Esophagus squamous epithelium (tissue), 5 donors: Measurements from ENCODE around the gene ATRAID. TPM values are rescaled to one million over a fixed set of nuclear protein-coding genes. Genes with fewer than 3 reads are reported as not detected.

ENCODE experiments used
- DNase-seq: peaks from one replicate; lab custom pipeline; 2025; lab: John Stamatoyannopoulos, UW
- H3K27ac ChIP-seq, 4 donors: fragments of 200-600 bp; sonication (generic); one replicate each; pipeline ENCODE4 v1.5.1; 2016 to 2019; ENCODE audit warnings: mild to moderate bottlenecking in 1 of 4
- H3K27me3 ChIP-seq, 4 donors: fragments of 200-600 bp; sonication (generic); 1 replicate in 3 of 4; 2 replicates in 1 of 4; pipeline versions ENCODE4 v1.5.1 to v1.6.0; 2017 to 2021; ENCODE audit warnings: antibody characterized with exemption in 1 of 4
- H3K36me3 ChIP-seq, 3 donors: fragments of 200-600 bp; sonication (generic); one replicate each; pipeline ENCODE4 v1.5.1; 2016 to 2019
- H3K4me1 ChIP-seq, 3 donors: fragments of 200-600 bp; sonication (generic); one replicate each; pipeline ENCODE4 v1.5.1; 2017 to 2019
- H3K4me3 ChIP-seq, 4 donors: fragments of 200-600 bp; sonication (generic); 1 replicate in 3 of 4; 2 replicates in 1 of 4; pipeline ENCODE4 v1.5.1; 2016 to 2019; ENCODE audit warnings: mild to moderate bottlenecking in 2 of 4, moderate library complexity in 1 of 4
- H3K9me3 ChIP-seq, 3 donors: fragments of 200-600 bp; sonication (generic); one replicate each; pipeline ENCODE4 v1.5.1; 2016 to 2019
- CTCF ChIP-seq, 6 experiments: fragments of 450-650 bp in 4 of 6; fragments of 200-600 bp in 2 of 6; sonication (generic) in 2 of 6; IDR thresholded peaks; one replicate each; pipeline ENCODE4 v1.5.1; 2016 to 2019; ENCODE audit warnings: antibody characterized with exemption in 6 of 6, mild to moderate bottlenecking in 4 of 6, moderate library complexity in 4 of 6
- POLR2A ChIP-seq, 4 donors: fragments of 450-650 bp; IDR thresholded peaks; one replicate each; pipeline ENCODE4 v1.6.1; 2017; ENCODE audit warnings: antibody characterized with exemption in 4 of 4, mild to moderate bottlenecking in 4 of 4, moderate library complexity in 3 of 4
- WGBS, 2 donors: methylation state at CpG; one replicate each; pipeline ENCODE4 v1.1.5; 2018; 5-methylcytosine and 5-hydroxymethylcytosine counted together
- intact Hi-C: fragments of 100-400 bp; cut with DNase I; formaldehyde crosslinking; loops from one replicate; pipeline ENCODE4 v1.15.0; 2022
- total RNA-seq, 4 donors: library from RNA; depleted of rRNA; stranded (reverse); fragments of >200 nt; gene quantifications; one replicate each; pipeline ENCODE4 v1.1.0, GENCODE V29; 2016
- donor health status: DM: yes; HTN: yes; CAD: no.

The ATRAID gene
- total RNA-seq, 4 donors from 2014 or later, result 57.1 to 124 (median 91.0) TPM

GRCh38 chr2:27222407-27222806, 10.6 kb downstream of the ATRAID start:
- WGBS, 2 donors, result 90 to 100% methylated on average over 2 to 3 of the region's 5 CpGs
- DNase-seq, result no peak
- H3K9me3 ChIP-seq, result no peaks in the 10 kb centered on the region
- no peaks in the 10 kb centered on the region for H3K27me3 ChIP-seq
- TF ChIP-seq CTCF (IDR thresholded peaks at IDR 0.05) (no peak), POLR2A (IDR thresholded peaks at IDR 0.05) (no peak)
- H3K4me3 ChIP-seq, result no peak overlapping the region
- peaks cover 18 to 84% (median 44%) of the 10 kb centered on the region in 3 donors for H3K36me3 ChIP-seq
- no peak overlapping the region for H3K27ac ChIP-seq
- H3K4me1 ChIP-seq, result peaks cover 0 to 14% (median 11%) of the 10 kb centered on the region in 3 donors
- intact Hi-C loops, result no loop called here

GRCh38 chr2:27223416-27223815, 11.6 kb downstream of the ATRAID start:
- Histone ChIP-seq H3K27ac (no peak overlapping the region), H3K9me3 (no peaks in the 10 kb centered on the region), H3K4me1 (peaks cover 0 to 4% (median 2%) of the 10 kb centered on the region in 3 donors), H3K27me3 (no peaks in the 10 kb centered on the region), H3K36me3 (peaks cover 18 to 94% (median 44%) of the 10 kb centered on the region in 3 donors), H3K4me3 (no peak overlapping the region)
- 90 to 98% methylated on average over 5 to 6 of the region's 6 CpGs for WGBS, 2 donors
- intact Hi-C loops, result no loop called here
- DNase-seq, result no peak
- TF ChIP-seq POLR2A (IDR thresholded peaks at IDR 0.05), result no peak
- no peak for TF ChIP-seq CTCF (IDR thresholded peaks at IDR 0.05)

GRCh38 chr2:27225526-27225925, 13.7 kb downstream of the ATRAID start:
- no peaks in the 10 kb centered on the region for H3K4me1 ChIP-seq
- TF ChIP-seq POLR2A (IDR thresholded peaks at IDR 0.05) (no peak), CTCF (IDR thresholded peaks at IDR 0.05) (no peak)
- no peaks in the 10 kb centered on the region for H3K27me3 ChIP-seq
- H3K4me3 ChIP-seq, result no peak overlapping the region
- whole genome bisulfite sequencing, 2 donors, result 94 to 98% methylated on average over 6 to 8 of the region's 9 CpGs
- H3K27ac ChIP-seq, result no peak overlapping the region
- intact Hi-C loops, result no loop called here
- no peak for DNase-seq
- H3K9me3 ChIP-seq, result no peaks in the 10 kb centered on the region
- H3K36me3 ChIP-seq, result peaks cover 18 to 98% (median 44%) of the 10 kb centered on the region in 3 donors

- H3K4me1 ChIP-seq, result no peaks in the 10 kb centered on the region
- TF ChIP-seq POLR2A (IDR thresholded peaks at IDR 0.05), result no peak
- no peak for TF ChIP-seq CTCF (IDR thresholded peaks at IDR 0.05)
- peaks cover 28 to 100% (median 54%) of the 10 kb centered on the region in 3 donors for H3K36me3 ChIP-seq
These were observed 15.7 kb downstream of the ATRAID start for GRCh38 chr2:27227501-27227900.

GRCh38 chr2:27231921-27232320, 20.1 kb downstream of the ATRAID start:
- no peaks in the 10 kb centered on the region for H3K27me3 ChIP-seq
- peaks cover 46 to 100% (median 48%) of the 10 kb centered on the region in 3 donors for H3K36me3 ChIP-seq
- DNase-seq, result no peak
- H3K4me1 ChIP-seq, result no peaks in the 10 kb centered on the region
- WGBS, 2 donors, result 95 to 97% methylated on average over 6 to 7 of the region's 13 CpGs
- no peak overlapping the region for H3K27ac ChIP-seq
- intact Hi-C loops, result no loop called here
- H3K4me3 ChIP-seq, result no peak overlapping the region
- no peak for TF ChIP-seq CTCF (IDR thresholded peaks at IDR 0.05)
- no peak for TF ChIP-seq POLR2A (IDR thresholded peaks at IDR 0.05)
- no peaks in the 10 kb centered on the region for H3K9me3 ChIP-seq

More at GRCh38 chr2:27227501-27227900, 15.7 kb downstream of the ATRAID start:
- Histone ChIP-seq H3K9me3 (no peaks in the 10 kb centered on the region), H3K27ac (no peak overlapping the region), H3K4me3 (no peak overlapping the region), H3K27me3 (no peaks in the 10 kb centered on the region)
- 77 to 83% methylated on average over 2 of the region's 2 CpGs for WGBS, 2 donors
- DNase-seq, result no peak
- intact Hi-C loops, result no loop called here
